ENCODE results near the gene MED17.
A peak's percentile ranks its signal among the peaks of the same experiment; 100 is the strongest.
"Not testable (repeated sequence)": the region's sequence is repeated elsewhere in the genome, so short reads cannot be mapped to it uniquely, and the experiment has no call there.

Gene MED17

DNA sequence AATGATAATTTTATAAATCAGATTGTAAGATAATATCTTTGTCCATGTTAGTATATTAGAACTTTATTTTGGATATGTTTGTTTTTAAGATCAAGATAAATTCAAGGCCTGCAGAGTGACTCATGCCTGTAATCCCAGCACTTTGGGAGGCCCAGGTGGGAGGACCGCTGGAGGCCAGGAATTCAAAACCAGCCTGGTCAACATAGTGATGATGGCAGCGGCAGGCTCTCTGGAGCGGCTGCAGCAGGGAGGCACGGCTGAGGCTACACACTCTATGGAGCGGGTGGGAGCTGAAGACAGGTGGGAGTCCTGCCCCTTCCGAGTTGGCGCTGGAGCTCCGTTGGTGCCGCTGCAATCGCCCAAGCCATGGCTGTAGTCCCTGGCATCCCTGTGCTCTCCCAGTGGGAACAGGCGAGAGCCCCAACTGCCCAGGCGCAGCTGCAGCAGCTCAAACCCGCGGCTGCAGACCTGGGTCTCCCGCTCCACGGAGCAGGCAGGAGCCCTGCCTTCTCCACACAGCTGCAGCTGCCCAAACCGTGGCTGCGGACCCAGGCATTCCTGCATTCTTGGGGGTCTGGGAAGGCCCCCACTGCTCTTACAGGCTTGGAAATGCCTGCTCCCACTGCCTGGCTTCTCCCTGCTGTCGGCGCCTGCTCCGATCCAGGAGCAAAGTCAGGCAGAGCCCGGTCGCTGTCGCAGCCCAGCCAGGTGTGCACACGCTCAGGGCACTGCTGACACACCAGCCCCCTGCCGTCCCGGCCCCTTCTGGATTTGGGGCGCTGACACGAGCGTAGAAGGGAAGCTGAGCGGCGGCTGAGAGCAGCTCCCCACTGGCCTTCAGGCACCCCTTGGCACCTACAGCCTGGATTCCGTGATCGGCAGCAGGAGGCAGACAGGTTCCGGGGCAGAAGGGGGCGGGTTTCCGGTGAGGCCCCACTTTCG is 25.9 kb upstream of the MED17 start:
- DNase-seq (ENCODE audit: low read depth in 3 of 3), result no peak

DNA sequence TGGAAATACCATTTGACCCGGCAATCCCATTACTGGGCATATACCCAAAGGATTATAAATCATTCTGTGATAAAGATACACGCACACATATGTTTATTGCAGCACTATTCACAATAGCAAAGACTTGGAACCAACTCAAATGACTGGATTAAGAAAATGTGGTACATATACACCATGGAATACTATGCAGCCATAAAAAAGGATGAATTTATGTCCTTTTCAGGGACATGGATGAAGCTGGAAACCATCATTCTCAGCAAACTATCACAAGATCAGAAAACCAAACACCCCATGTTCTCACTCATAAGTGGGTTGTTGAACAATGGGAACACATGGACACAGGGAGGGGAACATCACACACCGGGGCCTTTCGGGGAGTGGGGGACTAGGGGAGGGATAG is 25.0 kb upstream of the MED17 start:
- DNase-seq (ENCODE audit: low read depth in 3 of 3), result not testable (repeated sequence)

DNA sequence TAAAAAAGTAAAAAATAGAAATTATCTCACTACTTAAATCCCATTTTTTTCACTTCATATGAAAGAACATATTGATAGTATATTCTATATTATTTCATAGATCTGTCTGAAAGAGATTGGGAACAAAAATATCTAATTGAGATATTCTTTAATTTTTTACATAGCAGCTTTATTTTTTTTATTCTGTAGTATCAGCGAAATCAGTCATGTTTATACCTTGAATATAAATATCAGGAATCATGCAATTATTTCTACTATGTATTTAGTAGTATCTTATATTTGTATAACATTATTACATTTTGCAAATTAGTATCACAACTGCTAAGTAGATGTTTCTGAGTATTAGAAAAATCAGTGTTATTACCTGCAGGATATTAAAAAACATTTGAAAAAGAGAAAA is 22.2 kb upstream of the MED17 start:
- DNase-seq (ENCODE audit: low read depth in 3 of 3), result no peak

DNA sequence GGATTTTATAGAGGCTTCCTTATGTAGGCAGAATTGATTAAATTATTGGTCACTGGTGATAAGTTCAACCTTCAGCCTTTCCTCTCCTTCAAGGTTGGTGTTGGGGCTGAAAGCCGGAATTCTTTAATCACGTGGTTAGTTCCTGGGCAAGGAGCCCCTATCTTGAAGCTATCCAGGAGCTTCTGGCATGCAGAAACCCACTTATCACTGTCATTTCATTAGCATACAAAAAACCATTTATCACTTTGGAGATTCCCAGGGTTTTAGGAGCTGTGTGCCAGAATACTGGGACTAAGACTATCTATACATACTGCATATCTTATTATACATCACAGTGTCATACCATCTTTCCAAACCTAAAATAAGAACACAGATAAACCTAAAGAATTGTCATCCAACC is 18.5 kb upstream of the MED17 start:
- no peak for DNase-seq (ENCODE audit: low read depth in 3 of 3)

DNA sequence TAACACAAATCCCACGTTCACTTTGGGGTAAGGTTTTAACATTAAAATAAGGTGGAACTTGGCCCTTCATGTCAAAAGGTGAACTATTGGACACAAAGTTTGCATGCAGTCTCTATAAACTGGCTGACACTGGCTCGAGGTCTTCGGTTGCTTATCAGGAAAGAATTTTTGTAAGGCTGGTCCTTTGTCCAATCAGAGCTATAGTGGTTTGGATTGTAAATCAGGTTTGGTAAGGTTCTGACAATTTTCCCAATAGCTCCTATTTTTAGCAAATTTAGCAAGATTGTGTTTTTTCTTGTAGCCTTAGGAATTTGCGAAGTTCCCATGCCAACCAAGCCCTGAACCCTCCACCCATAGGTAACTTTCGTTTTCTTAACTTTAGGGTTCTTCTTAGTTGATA is 17.6 kb upstream of the MED17 start:
- DNase-seq (ENCODE audit: low read depth in 3 of 3), result no peak

DNA sequence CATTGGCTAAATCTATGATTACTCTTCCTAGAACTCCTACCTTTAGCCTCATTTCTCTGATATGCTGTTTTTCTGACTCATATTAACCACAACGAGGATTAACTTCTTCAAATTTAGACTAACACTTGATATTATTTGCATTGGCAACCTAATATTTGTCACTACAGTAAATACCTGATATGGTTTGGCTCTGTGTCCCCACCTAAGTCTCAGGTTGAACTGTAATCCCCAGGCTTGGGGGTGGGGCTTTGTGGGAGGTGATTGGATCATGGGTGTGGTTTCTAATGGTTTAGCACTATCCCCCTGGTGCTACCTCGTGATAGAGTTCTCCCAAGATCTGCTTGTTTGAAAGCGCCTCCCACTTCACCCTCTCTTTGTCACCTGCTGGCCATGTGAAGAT is 17.1 kb upstream of the MED17 start:
- no peak for DNase-seq (ENCODE audit: low read depth in 3 of 3)

DNA sequence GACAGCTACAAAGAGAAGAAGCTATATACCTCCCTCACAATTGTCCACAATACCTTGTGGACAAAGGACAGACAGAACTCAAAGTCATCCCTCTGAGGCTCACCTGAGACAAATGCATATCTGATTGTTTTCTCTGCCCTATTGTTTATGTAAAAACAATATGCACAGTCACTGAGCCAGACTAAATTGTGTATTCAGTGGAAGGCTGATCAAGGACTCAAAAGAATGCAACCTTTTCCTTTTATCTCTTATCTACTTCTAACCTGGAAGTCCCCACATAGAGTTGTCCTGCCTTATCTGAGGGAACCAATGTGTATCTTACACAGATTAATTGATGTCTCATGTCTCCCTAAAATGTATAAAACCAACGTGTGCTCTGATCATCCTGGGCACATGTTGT is 13.9 kb upstream of the MED17 start:
- DNase-seq (ENCODE audit: low read depth in 3 of 3), result no peak

DNA sequence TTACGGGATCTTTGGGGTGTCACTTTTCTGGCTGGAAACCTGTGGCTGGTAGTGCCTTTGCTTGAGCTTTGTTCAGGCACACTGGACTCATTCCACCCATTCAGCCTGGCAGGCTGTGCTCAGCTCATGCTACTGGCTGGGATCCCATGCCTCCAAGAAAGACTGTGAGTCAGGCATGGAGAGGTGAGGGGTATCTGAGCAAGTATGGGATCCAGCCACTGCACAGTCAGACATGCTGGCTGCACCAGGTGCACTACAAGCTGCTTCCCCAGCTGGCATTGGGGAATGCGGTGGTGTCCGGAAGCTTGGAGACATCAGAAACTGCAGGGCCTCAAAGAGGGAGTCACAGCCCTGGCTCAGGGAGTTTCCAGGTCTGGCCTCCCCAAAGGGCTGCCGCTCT is 12.0 kb upstream of the MED17 start:
- no peak for DNase-seq (ENCODE audit: low read depth in 3 of 3)

DNA sequence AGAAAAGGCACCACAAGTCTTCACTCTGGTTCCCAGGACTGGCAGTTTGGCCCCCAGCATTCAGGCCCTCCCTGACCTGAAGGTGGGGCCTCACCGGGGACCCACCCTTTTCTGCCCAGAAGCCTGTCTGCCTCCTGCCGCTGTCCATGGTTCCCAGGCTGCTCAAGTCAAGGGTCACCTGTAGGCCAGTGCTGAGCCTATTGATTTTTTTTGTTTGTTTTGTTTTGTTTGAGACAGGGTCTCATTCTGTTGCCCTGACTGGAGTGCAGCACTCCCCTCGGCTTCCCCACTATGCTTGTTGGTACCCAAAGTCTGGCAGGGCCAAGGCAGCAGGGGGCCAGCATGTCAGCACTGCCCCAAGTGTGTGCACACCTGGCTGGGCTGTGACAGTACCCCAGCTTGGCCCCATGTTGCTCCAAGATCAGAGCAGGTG is 11.0 kb upstream of the MED17 start:
- DNase-seq (ENCODE audit: low read depth in 3 of 3), result no peak

DNA sequence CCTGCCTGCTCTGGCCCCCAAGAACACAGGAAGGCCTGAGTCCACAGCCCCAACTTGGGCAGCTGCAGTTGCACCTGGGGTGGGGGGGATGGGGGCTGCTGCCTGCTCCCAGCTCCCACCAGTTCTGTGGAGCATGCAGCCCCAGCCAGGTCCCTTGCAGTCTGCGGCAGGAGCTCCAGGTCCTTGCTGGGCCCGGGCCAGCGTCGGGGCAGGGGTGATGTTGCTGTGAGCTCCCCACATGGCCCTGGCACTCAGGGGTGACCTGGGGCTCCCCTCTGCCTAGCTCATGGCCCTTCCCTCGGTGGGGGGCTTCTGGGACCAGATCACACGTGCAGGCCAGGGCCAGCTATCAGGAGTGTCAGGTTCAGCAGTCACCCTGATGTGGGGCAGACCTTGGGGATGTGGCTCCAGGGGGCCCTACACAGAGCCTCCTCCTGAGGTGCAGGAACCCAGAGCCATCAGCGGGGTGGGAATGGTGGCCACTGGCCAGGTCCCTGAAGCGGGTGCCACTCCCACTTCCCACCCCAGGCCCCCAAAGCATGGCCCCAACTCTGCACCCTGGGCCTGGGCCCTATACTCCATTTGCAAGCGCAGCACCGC is 10.4 kb upstream of the MED17 start:
- no peak for DNase-seq (ENCODE audit: low read depth in 3 of 3)

DNA sequence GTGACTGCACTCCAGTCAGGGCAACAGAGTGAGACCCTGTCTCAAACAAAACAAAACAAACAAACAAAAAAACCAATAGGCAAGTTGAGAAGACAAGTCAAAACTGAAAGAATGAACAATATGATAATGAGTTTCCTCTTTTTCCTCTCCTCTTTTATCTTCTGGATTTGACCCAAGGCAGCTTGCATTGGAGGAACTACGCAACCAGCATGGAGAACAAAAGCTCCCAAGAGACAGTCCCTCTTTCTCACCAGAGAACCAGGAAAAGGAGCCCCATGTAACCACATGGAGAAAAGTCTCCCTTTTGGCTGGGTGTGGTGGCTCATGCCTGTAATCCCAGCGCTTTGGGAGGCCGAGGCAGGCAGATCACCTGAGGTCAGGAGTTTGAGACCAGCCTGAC is 9.5 kb upstream of the MED17 start:
- not testable (repeated sequence) for DNase-seq (ENCODE audit: low read depth in 3 of 3)

DNA sequence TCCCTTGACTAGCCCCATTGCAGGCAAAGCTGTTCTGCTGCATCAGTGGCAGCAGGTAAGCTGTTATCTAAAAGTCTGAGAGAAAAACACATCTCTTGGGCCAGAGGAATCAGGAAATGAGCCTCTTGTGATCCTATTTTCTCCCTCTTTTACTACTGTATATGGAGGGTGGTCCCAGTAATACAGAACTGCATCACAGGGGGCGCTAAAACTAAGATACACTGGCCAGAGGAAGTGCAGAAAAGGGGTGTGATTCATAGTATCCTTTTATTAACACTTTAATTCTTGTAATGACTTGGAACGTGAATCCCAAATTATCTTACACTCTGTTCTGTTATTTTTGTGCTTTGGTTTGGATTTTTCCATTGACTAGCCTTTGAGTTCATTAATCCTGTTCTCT is 8.8 kb upstream of the MED17 start:
- DNase-seq (ENCODE audit: low read depth in 3 of 3), result peak in 1 of 3 donors; percentile 13

DNA sequence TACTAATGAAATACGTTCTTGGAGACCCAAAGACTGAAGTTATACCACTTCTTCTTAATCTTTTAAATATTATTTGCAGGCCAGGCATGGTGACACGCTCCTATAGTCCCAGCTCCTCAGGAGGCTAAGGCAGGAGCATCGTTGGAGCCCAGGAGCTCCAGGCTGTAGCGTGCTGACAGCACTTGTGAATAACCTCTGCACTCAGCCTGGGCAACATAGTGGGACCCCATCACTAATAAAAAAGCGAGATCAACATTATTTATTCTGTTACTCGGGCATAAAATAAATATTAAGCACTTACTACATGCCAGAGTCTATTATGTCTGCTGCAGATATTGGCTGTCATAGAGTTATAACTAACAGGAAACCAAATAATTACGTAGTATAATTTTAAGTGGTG is 720 bp upstream of the MED17 start:
- DNase-seq (ENCODE audit: low read depth in 3 of 3), result no peak

DNA sequence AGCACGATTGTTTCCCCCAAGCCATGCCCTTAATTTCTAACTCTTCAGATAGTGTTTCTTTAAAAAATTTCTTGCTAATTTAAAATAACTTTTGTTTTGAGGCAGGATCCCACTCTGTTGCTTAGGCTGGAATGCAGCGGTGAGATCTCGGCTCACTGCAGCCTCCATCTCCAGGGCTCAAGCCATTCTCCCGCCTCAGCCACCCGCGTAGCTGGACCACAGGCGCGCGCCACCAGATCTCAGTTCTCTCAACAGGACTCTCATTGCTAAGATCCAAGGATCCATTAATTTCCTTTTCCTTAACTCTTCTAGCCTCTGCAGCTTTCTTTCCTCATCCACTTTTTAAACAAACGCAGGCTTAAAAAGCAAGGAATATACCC is 327 bp upstream of the MED17 start:
- DNase-seq (ENCODE audit: low read depth in 3 of 3), result no peak

DNA sequence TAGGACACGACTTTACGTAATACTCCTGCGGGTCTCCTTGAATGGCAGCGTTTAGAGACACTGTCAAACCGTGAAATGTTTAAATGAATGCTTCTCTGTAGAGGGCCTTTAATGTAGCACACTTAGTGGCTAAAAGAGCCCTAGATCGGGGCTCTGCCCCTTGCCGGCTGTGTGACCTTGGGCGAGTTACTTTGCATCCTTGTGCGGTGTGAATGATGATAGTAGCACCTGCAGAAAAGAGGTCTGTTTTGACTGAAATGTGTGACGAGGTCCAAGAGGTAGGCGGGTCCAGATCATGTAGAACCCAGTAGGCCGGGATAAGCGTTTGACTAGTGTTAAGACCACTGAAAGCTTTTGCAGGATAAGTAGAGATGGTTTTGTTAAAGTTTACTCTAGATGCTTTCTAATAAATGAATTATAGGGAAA is 866 bp downstream of the MED17 start:
- DNase-seq (ENCODE audit: low read depth in 3 of 3), result peak in 2 of 3 donors; percentile 8 to 13

DNA sequence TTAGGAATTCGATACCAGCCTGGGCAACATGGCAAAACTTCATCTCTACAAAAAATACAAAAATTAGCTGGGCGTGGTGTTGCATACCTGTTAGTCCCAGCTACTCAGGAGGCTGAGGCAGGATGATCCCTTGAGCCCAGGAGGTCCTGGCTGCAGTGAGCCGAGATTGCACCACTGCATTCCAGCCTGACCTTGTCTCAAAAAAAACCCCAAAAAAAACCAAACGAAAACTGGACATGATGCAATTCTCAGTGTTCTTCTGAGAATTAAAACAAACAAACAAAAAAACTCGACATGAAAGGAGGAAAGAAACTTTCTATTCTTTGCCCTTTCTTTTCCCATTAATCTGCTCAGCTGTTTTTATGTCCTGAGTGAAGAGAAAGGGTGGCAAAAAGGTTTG is 7.4 kb downstream of the MED17 start:
- no peak for DNase-seq (ENCODE audit: low read depth in 3 of 3)

DNA sequence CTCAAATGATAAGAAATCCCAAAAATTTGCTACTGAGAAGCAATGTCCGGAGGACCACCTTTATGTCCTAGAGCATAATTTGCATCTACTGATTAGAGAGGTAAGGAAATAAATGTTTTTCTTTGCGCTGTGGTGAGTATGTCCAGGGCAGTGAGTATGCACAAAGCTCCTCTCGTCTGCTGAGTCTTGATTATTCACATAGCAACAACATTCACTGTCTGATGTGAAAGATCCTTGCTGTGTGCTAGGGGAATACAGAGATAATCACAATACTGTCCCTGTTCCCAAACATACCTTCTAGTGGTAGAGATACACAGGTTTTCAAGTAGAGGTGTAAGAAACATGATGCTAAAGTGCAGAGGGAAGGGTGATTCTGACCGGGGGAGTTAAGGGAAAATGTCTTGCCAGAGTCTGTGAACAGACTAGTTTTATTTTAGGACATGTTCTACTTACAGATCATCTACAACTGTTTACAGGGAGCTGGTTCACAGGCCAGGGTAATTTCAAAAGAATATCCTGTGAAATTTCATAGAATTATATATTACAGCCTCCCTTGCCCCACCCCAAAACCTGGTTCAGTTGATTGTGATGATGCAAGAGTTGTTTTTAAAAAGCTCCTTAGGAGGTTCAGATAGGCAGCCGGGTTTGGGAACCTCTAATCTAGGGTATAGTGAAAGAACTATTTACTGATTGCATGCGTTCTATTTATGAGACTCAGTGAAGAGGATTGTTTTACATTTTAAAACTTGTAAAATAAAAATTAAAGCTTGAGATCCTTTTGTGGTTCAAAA is 12.6 kb downstream of the MED17 start:
- no peak for DNase-seq (ENCODE audit: low read depth in 3 of 3)

DNA sequence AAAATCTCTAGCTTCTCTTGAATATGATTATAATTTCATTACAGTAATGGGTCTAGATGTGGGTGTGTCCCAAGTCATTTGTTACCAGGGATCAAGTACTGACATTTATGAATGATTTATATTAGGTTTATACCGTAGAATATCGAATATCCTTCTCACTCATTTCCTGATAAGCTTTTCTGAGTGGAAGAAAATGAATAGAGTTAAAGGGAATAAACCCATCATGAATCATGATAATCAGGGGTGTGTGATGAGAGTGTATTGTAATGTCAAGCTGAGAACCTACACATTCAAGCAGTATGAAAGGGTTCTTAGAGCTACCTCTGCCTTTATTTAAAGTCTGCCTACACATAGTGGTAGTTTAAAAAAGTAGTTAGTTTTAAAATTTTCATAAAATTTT is 17.3 kb downstream of the MED17 start:
- DNase-seq (ENCODE audit: low read depth in 3 of 3), result no peak

DNA sequence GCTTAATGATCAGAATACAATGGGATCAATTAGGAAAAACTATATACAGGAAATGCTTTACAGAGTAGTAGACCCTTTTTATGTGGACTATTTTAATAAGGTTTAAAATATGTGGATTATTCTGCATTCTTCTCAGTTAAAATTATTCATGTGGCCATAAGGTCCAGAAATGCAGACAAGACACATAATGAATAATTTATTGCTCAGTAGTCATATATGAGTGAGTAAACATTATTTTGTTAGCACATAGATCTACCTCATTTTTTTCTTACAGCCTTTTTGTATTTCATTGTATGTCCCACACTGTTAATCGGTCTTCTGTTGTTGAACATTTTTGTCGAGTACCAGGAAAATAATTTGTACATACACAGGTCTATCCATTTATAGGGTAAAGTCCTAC is 20.8 kb downstream of the MED17 start:
- DNase-seq (ENCODE audit: low read depth in 3 of 3), result no peak

DNA sequence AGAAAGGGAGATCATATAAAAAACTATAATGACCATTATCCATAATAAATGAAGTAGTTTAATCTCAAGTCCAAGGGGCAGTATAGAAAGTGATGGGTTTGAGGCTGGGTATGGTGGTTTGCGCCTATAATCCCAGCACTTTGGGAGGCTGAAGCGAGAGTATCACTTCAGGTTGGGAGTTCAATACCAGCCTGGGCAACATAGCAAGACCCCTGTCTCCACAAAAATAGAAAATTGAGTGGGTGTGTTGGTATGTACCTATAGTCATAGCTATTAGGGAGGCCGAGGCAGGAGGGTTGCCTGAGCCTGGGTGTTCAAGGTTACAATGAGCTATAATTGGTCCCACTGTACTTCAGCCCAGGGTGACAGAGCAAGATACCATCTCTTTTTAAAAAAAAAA is 23.9 kb downstream of the MED17 start:
- DNase-seq (ENCODE audit: low read depth in 3 of 3), result no peak

DNA sequence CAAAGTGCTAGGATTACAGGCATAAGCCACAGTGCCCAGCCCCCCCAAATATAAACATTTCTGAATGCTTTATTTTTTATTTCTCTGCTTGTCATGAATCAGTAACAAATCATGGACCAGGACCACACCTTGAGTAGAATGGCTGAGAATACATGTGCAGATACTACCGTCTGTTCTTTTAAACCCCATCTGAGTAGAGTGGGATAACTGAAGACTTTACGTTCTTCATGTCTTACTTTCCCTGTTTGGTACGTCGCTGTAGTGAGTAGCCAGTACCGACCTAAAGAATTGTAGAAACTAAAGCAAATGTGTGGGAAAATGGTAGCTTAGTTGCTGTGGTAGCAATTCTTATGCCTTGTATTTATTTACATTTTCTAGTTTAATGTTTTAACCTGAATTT is 29.9 kb downstream of the MED17 start:
- DNase-seq (ENCODE audit: low read depth in 3 of 3), result no peak

DNA sequence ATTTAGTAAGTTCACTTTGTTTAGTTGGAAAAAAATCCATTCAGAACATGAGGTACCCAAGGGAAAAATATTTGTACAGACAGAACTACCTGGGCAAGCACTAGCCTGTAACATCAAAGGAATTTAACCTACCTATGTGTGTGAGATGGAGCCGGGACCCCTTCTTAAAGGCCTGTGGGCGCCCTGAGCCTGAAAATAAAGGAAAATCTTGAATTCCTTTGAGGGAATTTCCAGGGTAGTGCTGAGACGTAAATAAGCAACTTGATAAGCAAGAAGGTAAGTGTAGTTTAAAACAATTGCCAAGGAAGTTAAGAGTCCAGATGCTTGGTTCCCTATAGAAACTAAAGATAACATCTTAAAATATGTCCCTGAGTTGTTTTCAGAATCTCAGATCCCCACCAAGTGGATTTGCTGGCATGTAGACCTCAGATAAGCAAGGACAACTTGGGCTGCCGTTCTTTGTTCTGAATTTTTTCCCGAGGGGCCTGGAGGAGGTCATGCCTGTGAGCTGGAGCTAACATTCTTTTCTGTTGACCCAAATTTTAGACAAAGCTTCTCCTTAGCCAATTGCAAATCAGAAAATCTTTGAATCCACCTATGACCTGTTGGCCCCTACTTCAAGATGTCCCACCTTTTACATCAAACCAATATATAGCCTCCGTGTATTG is 31.0 kb downstream of the MED17 start:
- DNase-seq (ENCODE audit: low read depth in 3 of 3), result no peak
